ENCODE measurements around the gene TUBA1C.

TUBA1C gene

DNA sequence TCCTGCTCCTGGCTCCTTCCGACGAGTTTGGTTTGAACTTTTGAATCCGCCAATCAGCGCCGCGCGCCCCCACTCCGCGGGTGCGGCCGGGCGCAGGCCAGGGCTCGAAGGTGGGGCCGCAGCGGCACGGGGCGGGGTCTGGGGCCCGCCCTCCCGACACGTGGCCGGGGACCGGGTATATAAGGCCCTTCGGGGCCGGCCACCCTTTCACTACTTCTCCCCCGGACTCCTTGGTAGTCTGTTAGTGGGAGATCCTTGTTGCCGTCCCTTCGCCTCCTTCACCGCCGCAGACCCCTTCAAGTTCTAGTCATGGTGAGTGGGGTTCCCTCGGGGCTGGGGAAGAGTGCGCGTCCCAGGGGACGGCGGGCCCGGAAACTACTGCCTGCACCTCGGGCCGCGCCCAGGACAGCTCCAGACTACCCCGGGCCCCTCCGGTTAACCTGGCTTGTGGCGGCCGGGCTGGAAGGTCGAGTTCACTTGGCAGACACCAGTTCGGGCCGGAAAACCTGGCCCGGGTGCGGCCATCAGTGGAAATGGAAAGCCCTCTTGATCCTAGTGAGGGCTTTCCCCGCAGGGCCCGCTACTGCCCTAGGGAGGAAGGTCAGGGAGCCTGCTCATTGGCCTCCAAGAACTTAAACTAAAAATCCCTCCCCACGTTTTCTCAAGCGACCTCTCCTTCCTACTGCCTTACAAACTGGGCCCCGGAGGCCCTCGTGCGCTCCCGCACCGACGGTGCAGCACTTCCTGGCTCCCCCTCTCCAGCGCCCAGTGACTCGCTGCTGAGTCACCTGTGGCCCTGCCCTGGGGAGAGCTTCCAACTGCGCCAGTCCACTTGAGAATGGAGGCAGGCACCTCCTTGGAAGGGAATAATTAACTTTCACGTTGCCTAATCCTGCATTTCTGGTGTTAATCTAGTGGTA is at the start of gene TUBA1C:
Gene TUBA1C (plus strand): TSS at position 210 of the 920 bp plus-strand sequence. CDS start 100 bp downstream, at position 310.
- Mint-ChIP-seq H3K4me1 (peaks cover 55% of the 10 kb centered on the region), H3K4me3 (peak within 1 kb of the TSS; percentile 99), H3K27me3 (peaks cover 4% of the 10 kb centered on the region), H3K36me3 (peaks cover 41% of the 10 kb centered on the region), H3K9me3 (no peaks in the 10 kb centered on the region), H3K27ac (peak within 1 kb of the TSS; percentile 99)
- peak; percentile 94 for DNase-seq
- CTCF ChIA-PET: interaction anchor here (0.8 to 2.0 kb wide), 3 partner anchors 10 to 135 kb away, joined by 3 to 6 read pairs (median 4); no protein-coding TSS in a partner anchor

DNA sequence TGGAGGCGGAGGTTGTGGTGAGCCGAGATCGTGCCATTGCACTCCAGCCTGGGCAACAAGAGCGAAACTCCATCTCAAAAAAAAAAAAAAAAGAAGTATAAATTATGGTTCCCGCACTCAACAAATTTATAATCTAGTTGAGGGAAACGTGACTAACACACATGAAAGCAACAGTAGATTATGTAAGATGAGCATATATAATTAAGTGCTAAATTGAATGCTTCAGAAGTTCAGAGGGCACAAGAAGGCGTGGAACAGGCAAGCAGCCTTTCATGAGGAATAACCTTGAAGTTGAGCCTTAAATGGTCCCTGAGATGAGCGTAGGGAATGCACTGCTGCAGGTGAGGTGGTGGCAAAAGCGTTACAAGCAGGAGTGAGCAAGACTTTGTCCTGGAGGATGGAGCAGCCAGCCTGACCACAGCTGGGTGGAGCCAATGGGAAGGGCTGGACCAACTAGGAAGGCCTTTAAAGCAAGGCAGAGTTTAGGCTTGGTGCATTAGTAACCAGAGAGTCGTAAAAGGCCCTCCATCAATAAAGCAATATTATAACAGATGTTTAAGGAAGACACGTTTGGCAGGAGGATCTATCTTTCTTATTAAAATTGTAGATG is 45.4 kb upstream of the TUBA1C start:
- no peaks in the 10 kb centered on the region for H3K9me3 Mint-ChIP-seq
- peaks cover 15% of the 10 kb centered on the region for H3K27me3 Mint-ChIP-seq
- no peaks in the 10 kb centered on the region for H3K4me1 Mint-ChIP-seq
- H3K36me3 Mint-ChIP-seq: no peaks in the 10 kb centered on the region
- CTCF ChIA-PET: no interaction called here
- no peak overlapping the region for H3K27ac Mint-ChIP-seq
- DNase-seq: no peak
- H3K4me3 Mint-ChIP-seq: no peak overlapping the region

DNA sequence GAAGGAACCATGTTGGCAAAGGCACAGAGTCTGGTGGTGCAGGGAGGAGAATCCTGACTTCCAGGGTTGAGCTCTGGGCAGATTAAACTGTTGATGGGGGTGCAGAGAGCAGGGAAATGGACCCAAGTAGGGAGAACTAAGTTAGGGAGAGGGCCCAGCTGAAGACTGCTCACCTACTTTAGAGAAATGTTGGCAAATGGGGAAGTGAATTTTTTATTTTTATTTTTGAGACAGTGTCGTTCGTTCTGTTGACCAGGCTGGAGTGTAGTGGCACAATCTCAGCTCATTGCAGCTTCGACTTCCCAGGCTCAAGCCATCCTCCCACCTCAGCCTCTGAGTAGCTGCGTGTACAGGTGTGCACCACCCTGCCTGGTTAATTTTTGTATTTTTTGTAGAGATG is 43.9 kb upstream of the TUBA1C start:
- Mint-ChIP-seq H3K9me3 (no peaks in the 10 kb centered on the region), H3K27ac (no peak overlapping the region), H3K36me3 (no peaks in the 10 kb centered on the region), H3K4me3 (no peak overlapping the region), H3K4me1 (no peaks in the 10 kb centered on the region), H3K27me3 (peaks cover 12% of the 10 kb centered on the region)
- CTCF ChIA-PET: interaction anchor here (1.9 kb wide), 1 partner anchor 10 kb away, joined by 5 read pairs; no protein-coding TSS in a partner anchor
- DNase-seq: no peak

DNA sequence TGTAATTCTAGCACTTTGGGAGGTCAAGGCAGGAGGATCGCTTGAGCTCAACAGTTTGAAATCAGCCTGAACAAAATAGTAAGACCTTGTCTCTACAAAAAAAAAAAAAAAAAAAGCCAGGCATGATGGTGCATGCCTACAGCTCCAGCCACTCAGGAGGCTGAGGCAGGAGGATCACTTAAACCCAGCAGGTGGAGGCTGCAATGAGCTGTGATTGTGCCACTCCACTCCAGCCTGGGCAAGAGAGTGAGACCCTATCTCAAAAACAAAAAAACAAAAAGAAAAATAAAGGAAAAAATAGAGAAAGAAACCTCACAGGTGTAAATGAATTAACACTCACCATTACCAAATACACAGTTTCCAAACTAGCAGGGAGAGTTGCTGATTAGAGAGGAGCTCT is 41.8 kb upstream of the TUBA1C start:
- no peaks in the 10 kb centered on the region for H3K4me1 Mint-ChIP-seq
- DNase-seq: no peak
- CTCF ChIA-PET: interaction anchor here (0.6 to 1.5 kb wide), 3 partner anchors 12 to 92 kb away, joined by 3 to 5 read pairs (median 3); partner anchors contain the start of gene TUBA1B
- H3K4me3 Mint-ChIP-seq: no peak overlapping the region
- no peaks in the 10 kb centered on the region for H3K9me3 Mint-ChIP-seq
- no peaks in the 10 kb centered on the region for H3K36me3 Mint-ChIP-seq
- H3K27me3 Mint-ChIP-seq: peaks cover 17% of the 10 kb centered on the region
- H3K27ac Mint-ChIP-seq: no peak overlapping the region

DNA sequence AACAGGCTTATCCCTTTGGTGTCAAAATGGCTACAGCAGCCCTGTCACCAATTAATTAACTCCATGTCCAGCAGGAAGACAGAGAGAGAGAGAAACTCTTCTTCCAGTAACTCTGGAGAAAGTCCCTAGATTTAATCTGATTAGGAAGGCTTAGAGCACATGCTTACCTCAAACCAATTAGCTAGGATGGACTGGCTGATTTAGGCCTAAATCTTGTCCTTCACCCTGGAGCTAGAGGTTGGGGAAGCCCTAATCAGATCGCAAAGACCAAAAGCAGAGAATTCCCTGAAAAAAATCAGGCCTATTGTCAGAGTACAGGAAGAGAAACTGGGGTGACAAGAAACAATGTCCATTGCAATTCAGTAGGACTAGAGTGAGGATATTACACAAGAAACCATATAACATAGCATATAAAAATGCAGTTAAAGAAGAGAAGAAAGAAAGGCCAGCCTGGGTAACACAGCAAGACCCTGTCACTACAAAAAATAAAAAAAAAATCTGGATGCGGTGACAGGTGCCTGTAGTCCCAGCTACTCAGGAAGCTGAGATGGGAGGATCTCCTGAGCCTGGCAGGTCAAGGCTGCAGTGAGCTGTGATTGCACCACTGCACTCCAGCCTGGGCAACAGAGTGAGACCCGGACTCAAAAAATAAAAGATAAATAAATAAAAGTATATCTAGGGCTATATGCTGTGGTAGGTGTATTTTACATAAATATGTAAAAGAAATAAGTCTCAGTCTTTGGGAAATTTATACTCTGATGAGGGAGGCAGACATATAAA is 41.1 kb upstream of the TUBA1C start:
- H3K4me3 Mint-ChIP-seq: no peak overlapping the region
- no peak overlapping the region for H3K27ac Mint-ChIP-seq
- H3K36me3 Mint-ChIP-seq: no peaks in the 10 kb centered on the region
- peaks cover 17% of the 10 kb centered on the region for H3K27me3 Mint-ChIP-seq
- no peak for DNase-seq
- CTCF ChIA-PET: interaction anchor here (1.1 to 1.5 kb wide), 2 partner anchors 12 to 93 kb away, joined by 3 to 5 read pairs; partner anchors contain the start of gene TUBA1B
- no peaks in the 10 kb centered on the region for H3K9me3 Mint-ChIP-seq
- no peaks in the 10 kb centered on the region for H3K4me1 Mint-ChIP-seq

DNA sequence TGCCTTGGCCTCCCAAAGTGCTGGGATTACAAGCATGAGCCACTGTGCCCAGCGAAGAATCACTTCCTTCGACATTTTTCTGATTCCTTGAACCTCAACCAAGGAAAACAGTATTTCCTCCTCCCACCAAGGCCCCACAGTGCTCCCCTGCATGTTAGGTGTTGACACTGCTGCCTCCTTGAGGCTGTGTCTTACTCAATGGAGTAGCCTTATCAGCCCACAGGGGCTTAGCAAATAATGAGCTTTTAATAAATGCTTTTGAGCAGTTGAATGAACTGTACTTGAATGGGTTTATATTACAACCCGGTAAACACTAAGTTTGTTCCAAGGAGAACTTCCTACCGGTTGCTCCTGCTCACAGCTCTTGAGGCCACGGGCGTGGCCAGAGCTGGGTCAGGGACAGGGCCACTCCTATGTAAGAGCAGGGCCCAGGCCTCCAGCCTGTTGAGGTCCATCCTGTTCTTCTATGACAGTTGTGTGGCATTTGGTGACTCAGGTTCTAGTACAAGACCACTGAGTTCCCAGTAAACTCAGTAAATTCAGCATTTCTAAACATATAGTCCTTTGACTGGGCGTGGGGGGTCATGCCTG is 39.2 kb upstream of the TUBA1C start:
- Mint-ChIP-seq H3K27ac (no peak overlapping the region), H3K4me1 (no peaks in the 10 kb centered on the region), H3K27me3 (peaks cover 20% of the 10 kb centered on the region), H3K4me3 (no peak overlapping the region), H3K9me3 (no peaks in the 10 kb centered on the region), H3K36me3 (no peaks in the 10 kb centered on the region)
- CTCF ChIA-PET: no interaction called here
- no peak for DNase-seq

DNA sequence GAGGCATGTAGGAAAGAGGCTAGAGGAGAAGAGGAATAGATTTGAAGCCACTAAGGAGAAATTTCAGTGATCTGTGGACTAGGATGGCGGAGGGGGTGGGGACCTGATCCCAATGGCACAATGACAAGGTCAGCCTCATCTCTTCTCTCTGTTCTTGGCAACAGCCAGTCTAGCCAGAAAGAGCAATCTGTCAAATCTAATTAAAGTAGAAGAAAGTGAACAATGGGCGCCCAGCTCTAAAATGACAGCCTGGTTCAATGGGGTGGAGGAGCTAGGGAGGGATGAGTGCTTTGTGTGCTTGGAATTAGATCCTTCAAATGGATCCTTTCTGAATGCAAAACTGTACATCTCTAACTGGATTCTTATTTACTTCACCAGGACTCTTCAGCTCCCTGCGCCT is 37.2 kb upstream of the TUBA1C start:
- no peaks in the 10 kb centered on the region for H3K36me3 Mint-ChIP-seq
- CTCF ChIA-PET: no interaction called here
- no peak overlapping the region for H3K27ac Mint-ChIP-seq
- H3K27me3 Mint-ChIP-seq: peaks cover 16% of the 10 kb centered on the region
- no peaks in the 10 kb centered on the region for H3K4me1 Mint-ChIP-seq
- no peak for DNase-seq
- no peak overlapping the region for H3K4me3 Mint-ChIP-seq
- H3K9me3 Mint-ChIP-seq: no peaks in the 10 kb centered on the region

DNA sequence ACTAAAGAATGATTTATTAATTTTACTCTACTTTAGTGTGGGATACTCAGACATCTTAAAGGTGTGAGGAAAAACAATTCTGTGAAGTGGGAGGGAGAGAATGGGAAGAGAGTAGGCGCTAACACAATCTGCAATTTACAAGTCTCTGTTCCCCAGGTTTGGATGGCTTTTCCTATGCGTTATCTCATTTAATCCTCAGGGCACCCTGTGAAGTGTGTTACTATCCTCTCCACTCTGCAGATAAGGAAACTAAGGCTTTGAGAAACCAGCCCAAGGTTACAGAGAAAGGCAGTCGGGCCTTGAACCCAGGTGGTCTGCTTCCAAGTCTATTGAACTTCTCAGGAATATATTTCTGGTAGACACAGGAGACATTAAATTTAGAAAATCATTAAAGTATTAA is 36.2 kb upstream of the TUBA1C start:
- Mint-ChIP-seq H3K36me3 (no peaks in the 10 kb centered on the region), H3K4me3 (no peak overlapping the region), H3K27me3 (peaks cover 25% of the 10 kb centered on the region), H3K27ac (no peak overlapping the region), H3K9me3 (no peaks in the 10 kb centered on the region), H3K4me1 (peaks cover 6% of the 10 kb centered on the region)
- no peak for DNase-seq
- CTCF ChIA-PET: no interaction called here

DNA sequence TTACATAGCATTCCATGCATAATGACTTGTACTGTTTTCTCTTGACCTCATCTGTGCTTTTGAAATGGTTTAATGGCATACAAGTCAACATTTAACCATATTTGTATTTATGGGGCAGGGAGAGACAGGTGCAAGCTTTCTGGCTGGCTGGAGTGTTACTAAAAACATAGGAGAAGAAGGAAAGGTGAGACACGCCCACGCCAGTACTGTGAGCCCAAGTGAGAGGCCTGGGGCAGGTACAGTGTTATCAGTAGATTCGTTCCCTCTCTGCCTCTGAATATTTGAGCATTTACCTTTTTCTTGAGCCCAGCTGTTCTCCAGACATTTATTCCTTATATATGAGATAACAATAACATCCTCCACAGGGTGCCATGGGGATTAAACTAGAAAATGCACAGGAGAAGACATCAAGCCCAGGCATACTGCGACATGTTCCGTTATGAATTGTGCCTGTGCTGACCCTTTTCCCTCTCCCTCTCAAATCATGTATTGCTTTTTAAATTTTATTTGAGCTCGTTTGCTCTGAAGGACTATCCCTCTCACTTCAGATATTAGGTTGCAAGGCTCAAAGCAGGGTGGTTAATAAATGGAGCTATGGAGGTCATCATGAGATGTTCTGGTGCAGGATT is 34.6 kb upstream of the TUBA1C start:
- CTCF ChIA-PET: interaction anchor here (1.4 kb wide), 2 partner anchors 8 to 9 kb away, joined by 3 to 5 read pairs; no protein-coding TSS in a partner anchor
- no peak overlapping the region for H3K27ac Mint-ChIP-seq

DNA sequence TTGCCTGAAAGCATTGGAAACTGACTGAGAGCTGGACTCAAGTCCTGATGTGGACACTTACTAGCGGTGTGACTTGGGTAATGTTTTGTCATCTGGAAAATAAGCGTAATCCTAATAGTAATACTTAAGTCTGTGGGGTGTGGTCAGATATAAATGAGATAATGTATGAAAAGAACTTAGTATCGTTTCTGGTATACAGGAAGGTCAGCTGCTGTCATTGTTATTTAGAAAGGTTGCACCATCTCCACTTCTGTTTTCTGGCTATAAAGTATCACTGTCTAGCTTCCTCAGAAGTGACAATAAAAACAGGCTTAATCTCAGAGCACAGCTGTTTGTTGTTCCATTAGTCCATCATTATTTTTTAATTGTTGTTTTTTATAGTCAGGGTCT is 34.1 kb upstream of the TUBA1C start:
- CTCF ChIA-PET: interaction anchor here (1.4 to 2.1 kb wide), 3 partner anchors 8 to 22 kb away, joined by 3 to 5 read pairs (median 4); no protein-coding TSS in a partner anchor
- Mint-ChIP-seq H3K4me1 (peaks cover 19% of the 10 kb centered on the region), H3K4me3 (no peak overlapping the region)

More for the DNA sequence above, 34.6 kb upstream of the TUBA1C start:
- Mint-ChIP-seq H3K27me3 (peaks cover 28% of the 10 kb centered on the region), H3K9me3 (no peaks in the 10 kb centered on the region), H3K4me1 (peaks cover 19% of the 10 kb centered on the region), H3K36me3 (no peaks in the 10 kb centered on the region), H3K4me3 (no peak overlapping the region)
- no peak for DNase-seq

DNA sequence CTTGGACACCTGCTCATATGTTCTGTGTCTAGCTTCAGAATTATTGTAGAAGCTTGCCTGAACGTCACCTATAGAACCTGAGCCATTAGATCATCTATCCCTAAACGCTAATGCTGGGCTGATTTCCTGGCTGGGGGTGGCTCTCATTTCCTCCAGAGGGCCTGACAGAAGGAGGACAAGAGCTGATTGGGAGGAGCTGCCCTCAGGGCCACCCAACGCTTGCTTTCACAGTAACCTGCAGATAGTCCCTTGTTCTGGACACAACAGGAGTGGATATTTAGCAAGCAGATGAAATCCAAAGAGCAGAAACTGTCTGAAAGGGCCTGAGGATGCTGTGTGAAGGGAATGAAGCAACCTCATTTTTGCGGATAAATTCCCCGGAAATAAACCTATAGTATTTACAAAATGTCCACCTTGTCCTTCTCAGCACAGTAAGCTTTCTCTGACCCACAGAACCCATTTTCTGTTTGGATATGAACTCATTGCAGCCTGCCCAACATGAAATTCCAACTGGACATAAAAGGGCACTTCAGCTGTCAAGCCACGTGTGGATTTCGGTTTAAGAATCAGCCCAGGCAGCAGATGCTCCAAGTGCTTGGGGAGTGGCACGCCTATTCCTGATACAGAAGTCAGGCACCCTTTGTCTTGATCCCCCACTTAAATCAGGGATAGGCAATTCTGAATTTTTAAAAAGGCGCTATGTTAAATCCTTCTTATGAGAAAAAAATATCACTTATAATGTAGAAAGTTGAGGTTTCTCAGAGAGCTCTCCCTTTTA is 32.8 kb upstream of the TUBA1C start:
- Mint-ChIP-seq H3K36me3 (no peaks in the 10 kb centered on the region), H3K9me3 (no peaks in the 10 kb centered on the region), H3K4me3 (no peak overlapping the region), H3K27ac (no peak overlapping the region), H3K4me1 (peaks cover 21% of the 10 kb centered on the region), H3K27me3 (peaks cover 28% of the 10 kb centered on the region)
- CTCF ChIA-PET: interaction anchor here (1.9 to 5.7 kb wide), 3 partner anchors 23 to 145 kb away, joined by 4 to 31 read pairs (median 4); no protein-coding TSS in a partner anchor
- no peak for DNase-seq

More for the DNA sequence above, 34.1 kb upstream of the TUBA1C start:
- H3K27ac Mint-ChIP-seq: no peak overlapping the region
- no peaks in the 10 kb centered on the region for H3K9me3 Mint-ChIP-seq
- H3K27me3 Mint-ChIP-seq: peaks cover 28% of the 10 kb centered on the region
- no peaks in the 10 kb centered on the region for H3K36me3 Mint-ChIP-seq
- no peak for DNase-seq

DNA sequence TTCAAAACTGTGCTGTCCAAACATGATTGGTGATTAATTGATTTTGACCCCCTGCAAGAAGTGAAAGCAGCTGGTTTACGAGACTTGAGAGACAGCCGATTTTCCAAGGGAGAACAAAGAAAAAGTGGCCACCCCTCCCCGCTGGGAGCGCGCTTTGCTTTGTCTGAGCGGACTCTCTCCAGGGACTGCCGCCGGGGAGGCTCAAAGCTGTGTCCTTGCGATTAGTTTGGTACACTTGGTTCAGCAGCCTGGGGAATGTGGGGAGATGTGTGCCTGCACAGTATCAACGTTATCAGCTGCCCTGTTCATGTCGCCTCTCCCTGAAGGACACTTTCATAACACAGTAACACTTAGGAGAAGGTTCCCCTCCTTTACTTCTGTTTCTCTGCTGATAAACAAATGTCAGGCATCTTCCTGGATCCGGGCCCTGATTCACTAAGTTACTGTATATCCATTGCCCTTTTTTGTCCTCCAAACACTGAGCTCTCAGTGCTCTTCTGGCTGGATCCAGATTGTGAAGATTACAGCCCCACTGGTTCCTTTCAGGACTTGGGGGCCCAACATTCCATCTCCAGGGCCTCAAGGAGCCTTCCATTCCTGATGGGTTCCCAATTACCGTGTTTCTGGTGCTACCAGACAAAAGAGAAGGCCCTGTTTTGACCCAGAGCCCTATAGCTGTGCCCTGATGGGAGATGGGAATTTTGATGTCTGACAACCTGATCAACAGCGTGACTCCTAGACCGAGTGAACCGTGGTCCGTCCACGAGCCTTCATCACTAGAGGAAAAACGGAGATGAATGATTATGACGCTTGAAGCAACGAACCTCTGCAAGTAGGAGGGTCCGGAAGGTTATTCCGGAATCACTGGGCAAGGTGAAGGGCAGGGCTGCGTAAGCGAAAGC is 31.7 kb upstream of the TUBA1C start:
- Mint-ChIP-seq H3K27me3 (peaks cover 29% of the 10 kb centered on the region), H3K9me3 (no peaks in the 10 kb centered on the region), H3K36me3 (no peaks in the 10 kb centered on the region), H3K4me1 (peaks cover 21% of the 10 kb centered on the region), H3K27ac (peak overlapping the region; percentile 92), H3K4me3 (peak overlapping the region; percentile 53)
- no peak for DNase-seq
- CTCF ChIA-PET: interaction anchor here (1.6 to 5.7 kb wide), 4 partner anchors 18 to 146 kb away, joined by 4 to 31 read pairs (median 4); no protein-coding TSS in a partner anchor
